OCI-LY3 (cell line): ENCODE data around the gene SLC41A3.
"Not testable (repeated sequence)": the region's sequence is repeated elsewhere in the genome, so short reads cannot be mapped to it uniquely, and the experiment has no call there.

ENCODE experiments used
- H2AFZ ChIP-seq: fragments of 200-600, 300-600 bp; shearing (Covaris generic); 2 replicates; pipeline ENCODE4 v1.6.0; 2014; ENCODE audit warnings: antibody characterized with exemption, low read depth, low read length
- H3K27ac ChIP-seq: fragments of 200-600, 300-600 bp; sonication (generic); 2 replicates; pipeline ENCODE4 v1.5.1; 2014; ENCODE audit warnings: mild to moderate bottlenecking, low read length, moderate library complexity, mixed read lengths
- H3K27me3 ChIP-seq: fragments of 200-600, 300-600 bp; sonication (generic); 2 replicates; pipeline ENCODE4 v1.6.1; 2014; ENCODE audit warnings: low read depth, low read length, mixed read lengths
- H3K36me3 ChIP-seq: fragments of 200-600, 300-600 bp; sonication (generic); replicated peaks from 2 replicates; pipeline ENCODE3; 2014; ENCODE audit warnings: low read depth, low read length, mixed read lengths
- H3K4me1 ChIP-seq: fragments of 300-600, 200-600 bp; sonication (generic); 2 replicates; pipeline ENCODE4 v1.6.1; 2014; ENCODE audit warnings: low read length, mixed read lengths
- H3K4me2 ChIP-seq: fragments of 200-600, 300-600 bp; sonication (generic); 2 replicates; pipeline ENCODE4 v1.6.1; 2014; ENCODE audit warnings: low read length, mixed read lengths
- H3K4me3 ChIP-seq: fragments of 300-600, 200-600 bp; sonication (generic); 2 replicates; pipeline ENCODE4 v1.5.1; 2014; ENCODE audit warnings: antibody characterized with exemption, mild to moderate bottlenecking, low read length, moderate library complexity
- H3K79me2 ChIP-seq: fragments of 300-600, 200-600 bp; shearing (Covaris generic); 2 replicates; pipeline ENCODE4 v1.6.1; 2014; ENCODE audit warnings: mild to moderate bottlenecking, low read length, mixed read lengths
- H3K9ac ChIP-seq: fragments of 300-600, 200-600 bp; shearing (Covaris generic); 2 replicates; pipeline ENCODE4 v1.6.0; 2014; ENCODE audit warnings: mild to moderate bottlenecking, low read length, moderate library complexity
- H3K9me3 ChIP-seq: fragments of 200-600, 300-600 bp; shearing (Covaris generic); 2 replicates; pipeline ENCODE4 v1.6.1; 2014; ENCODE audit warnings: low read length, mixed read lengths; ENCODE audit not compliant: insufficient read depth
- H4K20me1 ChIP-seq: fragments of 200-600, 300-600 bp; sonication (generic); 2 replicates; pipeline ENCODE4 v1.6.1; 2016; ENCODE audit warnings: low read length, mixed read lengths; ENCODE audit not compliant: insufficient read depth
- EZH2phosphoT487 ChIP-seq: fragments of 200-600 bp; shearing (Covaris generic); IDR thresholded peaks from 2 replicates; pipeline ENCODE4 v1.6.1; 2018; ENCODE audit warnings: antibody characterized with exemption, mixed run types, low read depth
- TF ChIP-seq, protein P1 (sequence below): fragments of 200-600, 300-600 bp; sonication (generic); IDR thresholded peaks from 2 replicates; pipeline ENCODE4 v1.5.1; 2014; ENCODE audit warnings: antibody characterized with exemption, low read length, low read depth

The SLC41A3 gene

DNA sequence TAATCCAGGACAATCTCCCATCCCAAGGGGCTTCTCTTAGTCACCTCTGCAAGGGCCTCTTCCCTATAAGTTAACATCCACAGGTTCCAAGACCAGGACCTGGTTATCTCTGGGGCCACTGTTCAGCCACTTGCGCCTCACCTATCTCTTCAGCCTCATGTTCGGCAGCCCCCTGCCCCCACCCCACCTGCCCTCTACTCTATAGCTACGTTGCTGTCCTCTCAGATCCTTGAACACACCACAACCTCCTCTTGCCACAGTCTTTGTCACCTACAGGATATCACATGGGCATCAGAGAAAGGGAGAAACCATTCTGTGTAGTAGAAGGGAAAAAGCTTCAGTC lies 33.9 kb downstream of the SLC41A3 start:
- Histone ChIP-seq H3K4me2 (no peak overlapping the region), H3K9ac (no peak overlapping the region), H3K79me2 (no peaks in the 10 kb centered on the region), H3K9me3 (no peaks in the 10 kb centered on the region), H4K20me1 (no peaks in the 10 kb centered on the region), H3K27me3 (no peaks in the 10 kb centered on the region), H2AFZ (no peak overlapping the region), H3K4me3 (no peak overlapping the region), H3K4me1 (peaks cover 9% of the 10 kb centered on the region), H3K36me3 (no peaks in the 10 kb centered on the region), H3K27ac (no peak overlapping the region)
- no peak for TF ChIP-seq EZH2phosphoT487
- TF ChIP-seq, protein P1, sequence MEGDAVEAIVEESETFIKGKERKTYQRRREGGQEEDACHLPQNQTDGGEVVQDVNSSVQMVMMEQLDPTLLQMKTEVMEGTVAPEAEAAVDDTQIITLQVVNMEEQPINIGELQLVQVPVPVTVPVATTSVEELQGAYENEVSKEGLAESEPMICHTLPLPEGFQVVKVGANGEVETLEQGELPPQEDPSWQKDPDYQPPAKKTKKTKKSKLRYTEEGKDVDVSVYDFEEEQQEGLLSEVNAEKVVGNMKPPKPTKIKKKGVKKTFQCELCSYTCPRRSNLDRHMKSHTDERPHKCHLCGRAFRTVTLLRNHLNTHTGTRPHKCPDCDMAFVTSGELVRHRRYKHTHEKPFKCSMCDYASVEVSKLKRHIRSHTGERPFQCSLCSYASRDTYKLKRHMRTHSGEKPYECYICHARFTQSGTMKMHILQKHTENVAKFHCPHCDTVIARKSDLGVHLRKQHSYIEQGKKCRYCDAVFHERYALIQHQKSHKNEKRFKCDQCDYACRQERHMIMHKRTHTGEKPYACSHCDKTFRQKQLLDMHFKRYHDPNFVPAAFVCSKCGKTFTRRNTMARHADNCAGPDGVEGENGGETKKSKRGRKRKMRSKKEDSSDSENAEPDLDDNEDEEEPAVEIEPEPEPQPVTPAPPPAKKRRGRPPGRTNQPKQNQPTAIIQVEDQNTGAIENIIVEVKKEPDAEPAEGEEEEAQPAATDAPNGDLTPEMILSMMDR: no peak

DNA sequence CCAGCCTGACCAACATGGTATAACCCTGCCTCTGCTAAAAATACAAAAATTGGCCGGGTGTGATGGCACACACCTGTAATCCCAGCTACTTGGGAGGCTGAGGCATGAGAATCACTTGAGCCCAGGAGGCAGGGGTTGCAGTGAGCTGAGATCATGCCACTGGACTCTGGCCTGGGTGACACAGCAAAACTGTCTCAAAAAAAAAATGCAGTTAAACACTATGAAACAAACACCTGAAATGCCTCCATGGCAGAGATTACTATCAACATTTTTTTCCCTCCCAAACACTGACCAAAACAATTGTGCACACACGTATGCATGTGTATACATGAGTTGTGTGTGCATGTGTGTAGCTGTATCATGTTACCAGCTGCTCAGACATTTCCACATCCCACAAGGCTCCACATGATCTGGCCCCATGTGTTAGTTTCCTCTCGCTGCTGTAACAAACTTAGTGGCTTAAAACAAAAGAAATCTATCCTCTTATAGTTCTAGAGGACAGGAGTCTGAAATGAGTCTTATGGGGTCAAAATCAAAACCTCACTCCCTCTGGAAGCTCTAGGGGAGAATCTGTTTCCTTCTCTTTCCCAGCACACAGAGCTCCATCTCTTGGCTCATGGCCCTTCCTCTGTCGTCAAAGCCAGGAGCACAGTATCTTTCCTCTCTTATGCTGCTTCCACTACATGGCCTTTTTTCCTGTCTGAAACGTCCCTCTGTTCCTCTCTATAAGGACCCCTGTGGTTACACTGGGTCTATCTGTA lies 34.5 kb downstream of the SLC41A3 start:
- Histone ChIP-seq H3K27ac (no peak overlapping the region), H3K79me2 (no peaks in the 10 kb centered on the region), H3K4me3 (no peak overlapping the region), H3K9ac (no peak overlapping the region), H4K20me1 (no peaks in the 10 kb centered on the region), H3K4me2 (no peak overlapping the region), H3K27me3 (no peaks in the 10 kb centered on the region), H3K9me3 (no peaks in the 10 kb centered on the region), H3K36me3 (no peaks in the 10 kb centered on the region), H3K4me1 (peaks cover 9% of the 10 kb centered on the region), H2AFZ (no peak overlapping the region)
- TF ChIP-seq, protein P1: no peak
- TF ChIP-seq EZH2phosphoT487: no peak

DNA sequence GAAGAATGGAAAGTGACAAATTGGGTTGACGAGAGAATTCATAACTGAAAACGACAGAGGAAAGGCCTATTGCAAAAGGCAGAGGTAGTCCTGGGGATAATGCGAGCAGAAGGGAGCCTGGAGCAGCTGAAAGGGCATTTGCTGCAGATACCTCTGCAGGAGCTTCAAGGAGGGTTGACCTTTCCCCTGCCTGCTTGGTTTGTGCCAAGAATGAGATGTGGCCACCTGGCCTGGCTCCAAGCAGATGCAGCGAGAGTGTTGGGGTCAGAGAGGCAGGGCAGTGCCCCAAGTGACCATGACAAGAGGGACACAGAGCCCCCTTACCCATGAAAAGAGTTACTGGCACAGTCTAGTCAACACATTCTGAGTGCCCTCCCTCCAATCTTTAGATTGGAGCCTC lies 43.5 kb downstream of the SLC41A3 start:
- Histone ChIP-seq H2AFZ (no peak overlapping the region), H3K4me1 (no peaks in the 10 kb centered on the region), H3K9ac (no peak overlapping the region), H3K4me2 (no peak overlapping the region), H3K9me3 (no peaks in the 10 kb centered on the region), H3K36me3 (no peaks in the 10 kb centered on the region), H3K27ac (no peak overlapping the region), H3K27me3 (no peaks in the 10 kb centered on the region), H3K79me2 (no peaks in the 10 kb centered on the region), H4K20me1 (no peaks in the 10 kb centered on the region), H3K4me3 (no peak overlapping the region)
- no peak for TF ChIP-seq EZH2phosphoT487
- TF ChIP-seq, protein P1: no peak

DNA sequence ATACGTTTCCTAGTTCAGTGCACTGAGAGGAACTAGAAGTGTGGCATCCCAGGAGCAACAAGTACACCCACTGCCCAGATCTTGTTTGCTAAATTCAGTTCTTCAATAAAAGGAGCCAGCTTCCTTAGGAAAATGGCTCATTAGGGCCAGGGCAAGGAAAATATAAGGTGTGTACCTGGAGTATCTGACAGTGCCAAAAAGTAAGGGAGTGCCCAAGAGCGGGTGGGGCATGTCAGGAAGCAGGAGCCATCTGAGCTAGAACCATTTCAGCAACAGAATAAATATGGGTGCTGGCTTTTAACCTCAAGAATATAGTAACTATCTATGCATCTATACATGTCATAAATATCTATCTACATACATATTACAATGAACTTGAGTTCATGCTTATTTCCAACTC lies 44.1 kb downstream of the SLC41A3 start:
- no peaks in the 10 kb centered on the region for H3K36me3 ChIP-seq
- no peak overlapping the region for H3K4me3 ChIP-seq
- TF ChIP-seq, protein P1: no peak
- TF ChIP-seq EZH2phosphoT487: no peak
- H3K27me3 ChIP-seq: no peaks in the 10 kb centered on the region
- H4K20me1 ChIP-seq: no peaks in the 10 kb centered on the region
- no peaks in the 10 kb centered on the region for H3K9me3 ChIP-seq
- no peaks in the 10 kb centered on the region for H3K79me2 ChIP-seq
- H3K4me1 ChIP-seq: no peaks in the 10 kb centered on the region
- H3K9ac ChIP-seq: no peak overlapping the region
- no peak overlapping the region for H3K4me2 ChIP-seq
- H2AFZ ChIP-seq: no peak overlapping the region
- H3K27ac ChIP-seq: no peak overlapping the region

DNA sequence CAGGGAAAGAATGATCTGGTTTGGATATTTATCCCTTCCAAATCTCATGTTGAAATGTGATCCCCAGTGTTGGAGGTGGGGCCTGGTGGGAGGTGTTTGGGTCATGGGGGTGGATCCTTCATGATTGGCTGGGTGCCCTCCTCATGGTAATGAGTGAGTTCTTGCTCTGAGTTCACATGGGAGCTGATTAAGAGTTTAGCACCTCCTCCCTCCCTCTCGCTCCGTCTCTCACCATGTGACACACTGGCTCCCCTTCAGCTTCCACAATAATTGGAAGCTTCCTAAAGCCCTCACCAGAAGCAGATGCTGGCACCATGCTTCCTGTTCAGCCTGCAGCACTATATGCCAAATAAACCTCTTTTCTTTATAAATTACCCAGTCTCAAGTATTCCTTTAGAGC lies 45.1 kb downstream of the SLC41A3 start:
- H3K4me1 ChIP-seq, H3K9me3 ChIP-seq, H3K4me3 ChIP-seq, H2AFZ ChIP-seq, H3K36me3 ChIP-seq, H3K4me2 ChIP-seq, H3K9ac ChIP-seq, H3K27ac ChIP-seq, H3K27me3 ChIP-seq, H3K79me2 ChIP-seq, H4K20me1 ChIP-seq: not testable (repeated sequence)
